Spleen (tissue), 11 donors: ENCODE results near the gene FOXRED1. TPM values are rescaled to one million over a fixed set of nuclear protein-coding genes. Genes with fewer than 3 reads are reported as not detected.

Experiments used
- DNase-seq: peaks from one replicate; pipeline ENCODE4 v3.0.0-alpha.2; 2020
- H3K27ac ChIP-seq, 8 donors: fragments of 200-600 bp; sonication (generic) in 7 of 8; 1 replicate in 4 of 8; 2 replicates in 4 of 8; pipeline versions ENCODE4 v1.5.0 to v1.8.0; 2016 to 2021; ENCODE audit warnings: inconsistent platforms in 4 of 8, mild to moderate bottlenecking in 4 of 8, moderate library complexity in 1 of 8
- H3K27me3 ChIP-seq, 7 donors: fragments of 200-600 bp; sonication (generic) in 6 of 7; replicated peaks in 1 of 7; 1 replicate in 4 of 7; 2 replicates in 3 of 7; pipeline versions ENCODE4 v1.5.0 to v1.8.0; 2016 to 2021; ENCODE audit warnings: inconsistent platforms in 3 of 7, mild to moderate bottlenecking in 1 of 7
- H3K36me3 ChIP-seq, 6 donors: fragments of 200-600 bp; sonication (generic) in 5 of 6; 1 replicate in 4 of 6; 2 replicates in 2 of 6; pipeline versions ENCODE4 v1.5.0 to v1.8.0; 2016 to 2021; ENCODE audit warnings: inconsistent platforms in 2 of 6
- H3K4me1 ChIP-seq, 6 donors: fragments of 200-600 bp; sonication (generic) in 5 of 6; 1 replicate in 3 of 6; 2 replicates in 3 of 6; pipeline versions ENCODE4 v1.5.0 to v1.8.0; 2016 to 2021; ENCODE audit warnings: inconsistent platforms in 3 of 6
- H3K4me3 ChIP-seq, 8 donors: fragments of 200-600 bp; sonication (generic) in 7 of 8; 1 replicate in 4 of 8; 2 replicates in 4 of 8; pipeline versions ENCODE4 v1.5.0 to v1.8.0; 2016 to 2021; ENCODE audit warnings: inconsistent platforms in 4 of 8, mild to moderate bottlenecking in 4 of 8, moderate library complexity in 2 of 8
- H3K9me3 ChIP-seq, 8 donors: fragments of 200-600 bp; sonication (generic) in 7 of 8; 1 replicate in 4 of 8; 2 replicates in 4 of 8; pipeline versions ENCODE4 v1.5.0 to v1.8.0; 2016 to 2021; ENCODE audit warnings: inconsistent platforms in 4 of 8
- POLR2A ChIP-seq, 3 donors: fragments of 450-650 bp; IDR thresholded peaks; one replicate each; pipeline ENCODE4 v1.5.1; 2017; ENCODE audit warnings: antibody characterized with exemption in 3 of 3, mild to moderate bottlenecking in 1 of 3
- POLR2AphosphoS5 ChIP-seq, 3 donors: sonication (generic); formaldehyde crosslinking; IDR thresholded peaks; one replicate each; pipeline ENCODE4 v1.5.1; 2017; ENCODE audit warnings: antibody characterized with exemption in 3 of 3
- WGBS, 5 donors: extraction: QIAGEN DNeasy Blood & Tissue Kit in 3 of 5; methylation state at CpG; one replicate each; pipeline versions ENCODE4 v1.1.5 to v1.1.7; 2013 to 2018; 5-methylcytosine and 5-hydroxymethylcytosine counted together
- intact Hi-C: fragments of 100-400 bp; cut with DNase I; formaldehyde crosslinking; loops from one replicate; pipeline ENCODE4 v1.15.0; 2023; ENCODE audit warnings: low total_unique reads
- polyA plus RNA-seq, 3 donors: library from polyadenylated mRNA; stranded (reverse); fragments of 200-250 nt; gene quantifications; one replicate each; pipeline ENCODE4 v1.2.1, GENCODE V29; 2013
- total RNA-seq, 7 donors: library from RNA; depleted of rRNA in 3 of 7; stranded (reverse); fragments of >200 nt in 3 of 7; fragmentation: NEBNext Ultra II Directional in 4 of 7; extraction: Animal tissue kit (Norgen Biotek cat#: 25700) in 4 of 7; gene quantifications; one replicate each; pipeline versions ENCODE4 v1.1.0 to v1.2.1, GENCODE V29; 2016 to 2021
- TF ChIP-seq, protein P1 (sequence below), 11 experiments: fragments of 200-600 bp in 7 of 11; fragments of 450-650 bp in 4 of 11; sonication (generic) in 4 of 11; IDR thresholded peaks in 8 of 11; conservative IDR thresholded peaks in 3 of 11; 1 replicate in 7 of 11; 2 replicates in 4 of 11; pipeline versions ENCODE4 v1.4.0 to v1.8.0; 2016 to 2021; ENCODE audit warnings: antibody characterized with exemption in 11 of 11, inconsistent platforms in 4 of 11, mild to moderate bottlenecking in 1 of 11
- donor health status: healthy with polysubstance abuse.
- donor health status: DM: no; HTN: no; CAD: no; lungs with moderate emphysema.
- donor health status: DM: no; HTN: no; CAD: no.
- donor health status: Bipolar disorder and iron deficiency.
- donor health status: healthy.
- donor health status: DM: no; HTN: no; CAD: no.
- donor health status: DM: yes; HTN: yes; CAD: no.

Gene FOXRED1
- total and polyA plus RNA-seq, 10 donors: 20.5 to 48.1 (median 31.5) TPM

GRCh38 chr11:126279191-126279590, 10.2 kb downstream of the FOXRED1 start:
- intact Hi-C loops: no loop called here
- Histone ChIP-seq H3K27ac (peak overlapping the region in 2 of 8 donors; percentile 99), H3K4me1 (peaks cover 20 to 43% (median 35%) of the 10 kb centered on the region in 6 donors), H3K9me3 (no peaks in the 10 kb centered on the region), H3K36me3 (peaks cover 0 to 43% (median 22%) of the 10 kb centered on the region in 6 donors), H3K4me3 (no peak overlapping the region), H3K27me3 (no peaks in the 10 kb centered on the region)
- WGBS, 5 donors: 73 to 91% (median 86%) methylated on average over 5 to 8 of the region's 8 CpGs
- no peak for DNase-seq
- TF ChIP-seq, protein P1, sequence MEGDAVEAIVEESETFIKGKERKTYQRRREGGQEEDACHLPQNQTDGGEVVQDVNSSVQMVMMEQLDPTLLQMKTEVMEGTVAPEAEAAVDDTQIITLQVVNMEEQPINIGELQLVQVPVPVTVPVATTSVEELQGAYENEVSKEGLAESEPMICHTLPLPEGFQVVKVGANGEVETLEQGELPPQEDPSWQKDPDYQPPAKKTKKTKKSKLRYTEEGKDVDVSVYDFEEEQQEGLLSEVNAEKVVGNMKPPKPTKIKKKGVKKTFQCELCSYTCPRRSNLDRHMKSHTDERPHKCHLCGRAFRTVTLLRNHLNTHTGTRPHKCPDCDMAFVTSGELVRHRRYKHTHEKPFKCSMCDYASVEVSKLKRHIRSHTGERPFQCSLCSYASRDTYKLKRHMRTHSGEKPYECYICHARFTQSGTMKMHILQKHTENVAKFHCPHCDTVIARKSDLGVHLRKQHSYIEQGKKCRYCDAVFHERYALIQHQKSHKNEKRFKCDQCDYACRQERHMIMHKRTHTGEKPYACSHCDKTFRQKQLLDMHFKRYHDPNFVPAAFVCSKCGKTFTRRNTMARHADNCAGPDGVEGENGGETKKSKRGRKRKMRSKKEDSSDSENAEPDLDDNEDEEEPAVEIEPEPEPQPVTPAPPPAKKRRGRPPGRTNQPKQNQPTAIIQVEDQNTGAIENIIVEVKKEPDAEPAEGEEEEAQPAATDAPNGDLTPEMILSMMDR (IDR thresholded peaks at IDR 0.05 in 8 of 11, conservative IDR thresholded peaks at IDR 0.05 in 3 of 11): no peak
- TF ChIP-seq POLR2A (IDR thresholded peaks at IDR 0.05) (no peak), POLR2AphosphoS5 (IDR thresholded peaks at IDR 0.05) (no peak)

GRCh38 chr11:126280595-126280994, 11.6 kb downstream of the FOXRED1 start:
- intact Hi-C loops: no loop called here
- peak overlapping the region; percentile 37 to 99 (median 96) for H3K27ac ChIP-seq
- peaks cover 0 to 29% (median 12%) of the 10 kb centered on the region in 6 donors for H3K36me3 ChIP-seq
- WGBS, 5 donors: 19 to 36% (median 25%) methylated on average over 5 of the region's 5 CpGs
- H3K4me1 ChIP-seq: peaks cover 25 to 57% (median 49%) of the 10 kb centered on the region in 6 donors
- H3K4me3 ChIP-seq: peak overlapping the region in 1 of 8 donors; percentile 28
- H3K27me3 ChIP-seq: no peaks in the 10 kb centered on the region
- no peaks in the 10 kb centered on the region for H3K9me3 ChIP-seq
- no peak for DNase-seq
- TF ChIP-seq POLR2AphosphoS5 (IDR thresholded peaks at IDR 0.05): peak in 2 of 3 donors; percentile 56 to 67
- TF ChIP-seq, protein P1 (IDR thresholded peaks at IDR 0.05 in 8 of 11, conservative IDR thresholded peaks at IDR 0.05 in 3 of 11): no peak

DNA sequence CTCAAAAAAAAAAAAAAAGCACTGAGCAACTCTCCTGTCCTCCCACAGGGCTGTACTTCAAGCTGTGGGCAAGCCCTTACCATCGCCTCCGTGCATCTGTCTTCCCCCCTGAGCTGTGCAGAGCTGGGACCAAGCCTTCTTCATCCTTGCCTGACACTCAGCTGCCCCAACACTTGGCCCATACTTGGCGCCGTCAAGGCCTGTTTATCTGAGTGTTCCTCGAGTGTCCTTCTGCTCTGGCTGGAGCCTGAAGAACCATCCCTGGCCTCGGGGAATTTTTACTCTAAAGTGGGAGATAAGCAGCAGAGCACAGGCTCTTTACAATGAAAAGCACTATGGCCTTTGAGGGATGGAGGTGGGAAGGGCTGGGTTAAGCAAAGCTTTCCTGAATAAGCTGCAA, 12.3 kb downstream of the FOXRED1 start:
- Histone ChIP-seq H3K27me3 (no peaks in the 10 kb centered on the region), H3K27ac (peak overlapping the region; percentile 37 to 99 (median 96))
- intact Hi-C loops: no loop called here

GRCh38 chr11:126281666-126282175, 12.8 kb downstream of the FOXRED1 start:
- H3K27me3 ChIP-seq: no peaks in the 10 kb centered on the region
- H3K4me1 ChIP-seq: peaks cover 25 to 66% (median 50%) of the 10 kb centered on the region in 6 donors
- intact Hi-C loops: no loop called here
- H3K27ac ChIP-seq: peak overlapping the region in 7 of 8 donors; percentile 95 to 99 (median 97)
- WGBS, 5 donors: 67 to 84% (median 75%) methylated on average over 9 to 10 of the region's 10 CpGs
- TF ChIP-seq, protein P1 (IDR thresholded peaks at IDR 0.05 in 8 of 11, conservative IDR thresholded peaks at IDR 0.05 in 3 of 11): no peak
- TF ChIP-seq POLR2A (IDR thresholded peaks at IDR 0.05): no peak
- TF ChIP-seq POLR2AphosphoS5 (IDR thresholded peaks at IDR 0.05): no peak
- peak overlapping the region in 5 of 8 donors; percentile 62 to 91 (median 70) for H3K4me3 ChIP-seq
- H3K36me3 ChIP-seq: peaks cover 0 to 19% (median 9%) of the 10 kb centered on the region in 6 donors
- DNase-seq: no peak
- H3K9me3 ChIP-seq: no peaks in the 10 kb centered on the region

More for the DNA sequence above, 12.3 kb downstream of the FOXRED1 start:
- no peak for DNase-seq
- Histone ChIP-seq H3K4me3 (peak overlapping the region in 1 of 8 donors; percentile 28), H3K36me3 (peaks cover 0 to 23% (median 10%) of the 10 kb centered on the region in 6 donors), H3K4me1 (peaks cover 25 to 64% (median 50%) of the 10 kb centered on the region in 6 donors), H3K9me3 (no peaks in the 10 kb centered on the region)
- WGBS, 5 donors: 65 to 79% (median 77%) methylated on average over 6 of the region's 6 CpGs
- TF ChIP-seq POLR2A (IDR thresholded peaks at IDR 0.05) (no peak), POLR2AphosphoS5 (IDR thresholded peaks at IDR 0.05) (no peak)
- TF ChIP-seq, protein P1 (IDR thresholded peaks at IDR 0.05 in 8 of 11, conservative IDR thresholded peaks at IDR 0.05 in 3 of 11): no peak
